CD14-positive monocyte (primary cell): ENCODE data around the gene SLC6A11. TPM values are rescaled to one million over a fixed set of nuclear protein-coding genes. Genes with fewer than 3 reads are reported as not detected.

Experiments used
- DNase-seq, 3 donors: peaks; one replicate each; pipeline ENCODE4 v3.0.0-alpha.2; 2011 to 2022
- H2AFZ ChIP-seq: 2 replicates; pipeline ENCODE4 v1.6.0; 2012; ENCODE audit warnings: mild to moderate bottlenecking, low read depth, low read length, inconsistent platforms; ENCODE audit not compliant: insufficient read depth, poor library complexity, severe bottlenecking
- H3K27ac ChIP-seq, 2 donors: 1 replicate in 1 of 2; 2 replicates in 1 of 2; pipeline ENCODE4 v1.5.1; 2012 to 2013; ENCODE audit warnings: low read length in 2 of 2, control low read depth in 1 of 2, inconsistent platforms in 1 of 2, low read depth in 1 of 2, mild to moderate bottlenecking in 1 of 2
- H3K27me3 ChIP-seq, 2 donors: one replicate each; pipeline versions ENCODE4 v1.6.0 to v1.6.1; 2011 to 2013; ENCODE audit warnings: low read length in 2 of 2; ENCODE audit not compliant: control insufficient read depth in 2 of 2, insufficient read depth in 2 of 2
- H3K36me3 ChIP-seq, 2 donors: replicated peaks in 1 of 2; 1 replicate in 1 of 2; 2 replicates in 1 of 2; pipeline versions ENCODE4 v1.5.1 to v1.6.1; 2012 to 2013; ENCODE audit warnings: low read length in 2 of 2, control low read depth in 1 of 2, inconsistent platforms in 1 of 2, mild to moderate bottlenecking in 1 of 2; ENCODE audit not compliant: insufficient read depth in 2 of 2, control insufficient read depth in 1 of 2
- H3K4me1 ChIP-seq, 2 donors: 1 replicate in 1 of 2; 2 replicates in 1 of 2; pipeline versions ENCODE4 v1.5.1 to v1.6.1; 2012 to 2013; ENCODE audit warnings: low read length in 2 of 2, control low read depth in 1 of 2, inconsistent platforms in 1 of 2, mild to moderate bottlenecking in 1 of 2, moderate library complexity in 1 of 2; ENCODE audit not compliant: insufficient read depth in 2 of 2, control insufficient read depth in 1 of 2
- H3K4me2 ChIP-seq: replicated peaks from 2 replicates; pipeline ENCODE3; 2012; ENCODE audit warnings: low read length, moderate library complexity, mild to moderate bottlenecking; ENCODE audit not compliant: poor library complexity, severe bottlenecking; ENCODE audit errors: extremely low read depth
- H3K4me3 ChIP-seq, 3 experiments: fragments of 200-600 bp in 1 of 3; sonication (generic) in 1 of 3; replicated peaks in 1 of 3; 1 replicate in 2 of 3; 2 replicates in 1 of 3; pipeline ENCODE4 v1.5.1; 2011 to 2013; ENCODE audit warnings: low read length in 3 of 3, mild to moderate bottlenecking in 3 of 3, control low read depth in 2 of 3, low read depth in 2 of 3, inconsistent platforms in 1 of 3, moderate library complexity in 1 of 3
- H3K79me2 ChIP-seq: 2 replicates; pipeline ENCODE4 v1.6.0; 2012; ENCODE audit warnings: mild to moderate bottlenecking, control low read depth, inconsistent platforms, low read length, moderate library complexity; ENCODE audit not compliant: insufficient read depth
- H3K9ac ChIP-seq: 2 replicates; pipeline ENCODE4 v1.6.0; 2017; ENCODE audit warnings: low read length, mild to moderate bottlenecking; ENCODE audit not compliant: insufficient read depth, poor library complexity, severe bottlenecking
- H3K9me3 ChIP-seq, 2 donors: replicated peaks in 1 of 2; 1 replicate in 1 of 2; 2 replicates in 1 of 2; pipeline versions ENCODE4 v1.5.1 to v1.6.1; 2012 to 2013; ENCODE audit warnings: low read length in 2 of 2, control low read depth in 1 of 2; ENCODE audit not compliant: control insufficient read depth in 1 of 2, insufficient read depth in 1 of 2
- H4K20me1 ChIP-seq: 2 replicates; pipeline ENCODE4 v1.6.0; 2012; ENCODE audit warnings: mild to moderate bottlenecking, low read length, control low read depth, moderate library complexity; ENCODE audit not compliant: insufficient read depth
- H3K27ac Mint-ChIP-seq, 7 donors: one replicate each; pipeline ENCODE4 v1.8.0; 2020; ENCODE audit warnings: mild to moderate bottlenecking in 7 of 7, mixed read lengths in 7 of 7, moderate library complexity in 6 of 7, inconsistent platforms in 2 of 7
- H3K27me3 Mint-ChIP-seq, 3 donors: one replicate each; pipeline ENCODE4 v1.8.0; 2021 to 2022; ENCODE audit warnings: low read depth in 3 of 3, mild to moderate bottlenecking in 3 of 3, mixed read lengths in 3 of 3, moderate library complexity in 3 of 3, inconsistent platforms in 1 of 3
- H3K36me3 Mint-ChIP-seq, 2 donors: one replicate each; pipeline ENCODE4 v1.8.0; 2020; ENCODE audit warnings: mixed read lengths in 2 of 2, inconsistent platforms in 1 of 2, mild to moderate bottlenecking in 1 of 2
- H3K4me1 Mint-ChIP-seq: one replicate; pipeline ENCODE4 v1.8.0; 2020; ENCODE audit warnings: mild to moderate bottlenecking, mixed read lengths
- H3K4me3 Mint-ChIP-seq, 2 donors: one replicate each; pipeline ENCODE4 v1.8.0; 2020; ENCODE audit warnings: mild to moderate bottlenecking in 2 of 2, mixed read lengths in 2 of 2, moderate library complexity in 1 of 2
- H3K9me3 Mint-ChIP-seq, 7 donors: one replicate each; pipeline ENCODE4 v1.8.0; 2020 to 2022; ENCODE audit warnings: mixed read lengths in 7 of 7, mild to moderate bottlenecking in 6 of 7, moderate library complexity in 6 of 7, inconsistent platforms in 2 of 7
- CTCF ChIP-seq: fragments of 200-600 bp; IDR thresholded peaks from one replicate; pipeline ENCODE4 v1.8.0; 2022; ENCODE audit warnings: antibody characterized with exemption, mild to moderate bottlenecking
- WGBS: methylation state at CpG from one replicate; pipeline ENCODE4 v1.1.5; 2013; ENCODE audit warnings: missing lambda C conversion rate; ENCODE audit not compliant: insufficient coverage; 5-methylcytosine and 5-hydroxymethylcytosine counted together
- intact Hi-C, 2 donors: fragments of 100-400 bp; cut with micrococcal nuclease; formaldehyde crosslinking; loops; one replicate each; pipeline versions ENCODE4 v1.15.0 to v1.15.1; 2023
- polyA plus RNA-seq, 3 donors: library from polyadenylated mRNA; depleted of rRNA in 1 of 3; unstranded in 2 of 3; stranded (reverse) in 1 of 3; fragments of 300-500 nt in 2 of 3; fragments of >200 nt in 1 of 3; fragmentation: Illumina TruSeq in 2 of 3; gene quantifications; 1 replicate in 2 of 3; 2 replicates in 1 of 3; pipeline ENCODE4 v1.2.3, GENCODE V29; 2012 to 2021

SLC6A11 gene
- polyA plus RNA-seq, 3 donors: not detected

GRCh38 chr3:10822055-10822454, 6.0 kb downstream of the SLC6A11 start:
- Mint-ChIP-seq H3K4me1 (no peaks in the 10 kb centered on the region), H3K9me3 (peaks cover 0 to 2% (median 0%) of the 10 kb centered on the region in 7 donors), H3K4me3 (no peak overlapping the region), H3K27me3 (peaks cover 8 to 15% (median 10%) of the 10 kb centered on the region in 3 donors), H3K36me3 (no peaks in the 10 kb centered on the region), H3K27ac (no peak overlapping the region)
- Histone ChIP-seq H2AFZ (no peak overlapping the region), H4K20me1 (no peaks in the 10 kb centered on the region), H3K36me3 (no peaks in the 10 kb centered on the region), H3K27ac (no peak overlapping the region), H3K4me2 (no peak overlapping the region), H3K79me2 (no peaks in the 10 kb centered on the region), H3K9me3 (no peaks in the 10 kb centered on the region), H3K4me1 (no peaks in the 10 kb centered on the region), H3K9ac (no peak overlapping the region), H3K27me3 (peaks cover 5 to 8% of the 10 kb centered on the region in 2 donors), H3K4me3 (no peak overlapping the region)
- WGBS: no CpG with 5 or more reads among the region's 5 CpGs
- DNase-seq: no peak
- intact Hi-C loops: no loop called here
- TF ChIP-seq CTCF: no peak

GRCh38 chr3:10822708-10823515, 6.9 kb downstream of the SLC6A11 start:
- TF ChIP-seq CTCF: no peak
- DNase-seq: no peak
- no CpG with 5 or more reads among the region's 5 CpGs for WGBS
- intact Hi-C loops: no loop called here
- Histone ChIP-seq H3K27ac (no peak overlapping the region), H2AFZ (no peak overlapping the region), H3K9me3 (no peaks in the 10 kb centered on the region), H3K4me2 (no peak overlapping the region), H3K79me2 (no peaks in the 10 kb centered on the region), H3K4me1 (no peaks in the 10 kb centered on the region), H3K4me3 (no peak overlapping the region), H3K36me3 (no peaks in the 10 kb centered on the region), H3K9ac (no peak overlapping the region), H3K27me3 (no peaks in the 10 kb centered on the region), H4K20me1 (no peaks in the 10 kb centered on the region)
- Mint-ChIP-seq H3K9me3 (peaks cover 0 to 2% (median 0%) of the 10 kb centered on the region in 7 donors), H3K4me1 (no peaks in the 10 kb centered on the region), H3K4me3 (no peak overlapping the region), H3K27ac (no peak overlapping the region), H3K27me3 (peaks cover 0 to 8% (median 4%) of the 10 kb centered on the region in 3 donors), H3K36me3 (no peaks in the 10 kb centered on the region)
